HepG2 (cell line): Measurements from ENCODE around the gene CNTFR. TPM values are rescaled to one million over a fixed set of nuclear protein-coding genes. Genes with fewer than 3 reads are reported as not detected.

ENCODE experiments used
- AGO1 ChIP-seq: fragments of 200-400 bp; formaldehyde crosslinking; IDR thresholded peaks from 2 replicates; pipeline ENCODE4 v1.6.1; 2017; ENCODE audit warnings: mild to moderate bottlenecking, low read depth, low read length, moderate library complexity; ENCODE audit not compliant: poor library complexity, severe bottlenecking
- ARNTL ChIP-seq: sonication (generic); formaldehyde crosslinking; IDR thresholded peaks from 2 replicates; pipeline ENCODE4 v1.4.0; 2020; ENCODE audit warnings: mild to moderate bottlenecking, missing genetic modification reagents
- CREB1 ChIP-seq, 2 experiments: fragments of 450-650 bp in 1 of 2; IDR thresholded peaks; 2 replicates each; pipeline ENCODE4 v1.6.1; 2016 to 2017; ENCODE audit warnings: control low read depth in 1 of 2, mild to moderate bottlenecking in 1 of 2, missing compliant biosample characterization in 1 of 2, missing genetic modification characterization in 1 of 2
- ETV5 ChIP-seq: IDR thresholded peaks from 2 replicates; pipeline ENCODE4 v1.6.1; 2018; ENCODE audit warnings: missing biosample characterization, missing genetic modification reagents, inconsistent platforms, borderline replicate concordance
- HHEX ChIP-seq: IDR thresholded peaks from 2 replicates; pipeline ENCODE4 v1.6.1; 2016; ENCODE audit warnings: control low read depth
- HOXD1 ChIP-seq: sonication (generic); formaldehyde crosslinking; IDR thresholded peaks from 2 replicates; pipeline ENCODE4 v1.5.0; 2020; ENCODE audit warnings: missing genetic modification reagents
- KDM5A ChIP-seq: fragments of 200-600 bp; sonication (generic); IDR thresholded peaks from 2 replicates; pipeline ENCODE4 v1.7.0; 2018; ENCODE audit warnings: antibody characterized with exemption, mild to moderate bottlenecking, low read length, borderline replicate concordance
- KLF12 ChIP-seq: sonication (generic); formaldehyde crosslinking; IDR thresholded peaks from 2 replicates; pipeline ENCODE4 v1.4.0; 2020; ENCODE audit warnings: missing genetic modification reagents, borderline replicate concordance
- MIER3 ChIP-seq: IDR thresholded peaks from 2 replicates; pipeline ENCODE4 v1.6.1; 2016; ENCODE audit warnings: missing compliant biosample characterization, borderline replicate concordance
- NFATC3 ChIP-seq: sonication (generic); formaldehyde crosslinking; IDR thresholded peaks from 2 replicates; pipeline ENCODE4 v1.5.1; 2020; ENCODE audit warnings: mild to moderate bottlenecking, missing genetic modification reagents
- NFYC ChIP-seq: IDR thresholded peaks from 2 replicates; pipeline ENCODE4 v1.6.1; 2016; ENCODE audit warnings: missing genetic modification reagents, missing compliant biosample characterization
- POLR2A ChIP-seq, 2 experiments: IDR thresholded peaks; 2 replicates each; pipeline ENCODE4 v1.6.1; 2011; ENCODE audit warnings: low read depth in 2 of 2, low read length in 2 of 2, mild to moderate bottlenecking in 1 of 2, moderate library complexity in 1 of 2; ENCODE audit not compliant: insufficient read depth in 1 of 2
- PREB ChIP-seq: sonication (generic); formaldehyde crosslinking; IDR thresholded peaks from 2 replicates; pipeline ENCODE4 v1.4.0; 2020; ENCODE audit warnings: missing genetic modification reagents
- RFX1 ChIP-seq: fragments of 450-650 bp; IDR thresholded peaks from 2 replicates; pipeline ENCODE4 v1.6.1; 2017
- SIN3A ChIP-seq: IDR thresholded peaks from 2 replicates; pipeline ENCODE4 v1.6.1; 2011; ENCODE audit warnings: low read depth, mild to moderate bottlenecking, control low read depth, low read length, borderline replicate concordance
- SOX6 ChIP-seq, 2 experiments: fragments of 450-650 bp in 1 of 2; sonication (generic) in 1 of 2; formaldehyde crosslinking in 1 of 2; IDR thresholded peaks; 2 replicates each; pipeline versions ENCODE4 v1.4.0 to v1.6.1; 2017 to 2020; ENCODE audit warnings: antibody characterized with exemption in 1 of 2, mild to moderate bottlenecking in 1 of 2, missing genetic modification reagents in 1 of 2
- SRSF1 ChIP-seq: fragments of 200-400 bp; formaldehyde crosslinking; optimal IDR thresholded peaks from 2 replicates; pipeline ENCODE3; 2017; ENCODE audit warnings: mild to moderate bottlenecking, low read depth, low read length, moderate library complexity
- ZFP36L2 ChIP-seq: sonication (generic); formaldehyde crosslinking; IDR thresholded peaks from 2 replicates; pipeline ENCODE4 v1.4.0; 2020; ENCODE audit warnings: missing genetic modification reagents
- ZFY ChIP-seq: sonication (generic); formaldehyde crosslinking; IDR thresholded peaks from 2 replicates; pipeline ENCODE4 v1.4.0; 2020; ENCODE audit warnings: missing genetic modification reagents
- ZNF143 ChIP-seq: sonication (generic); formaldehyde crosslinking; IDR thresholded peaks from 2 replicates; pipeline ENCODE4 v1.4.0; 2020; ENCODE audit warnings: missing genetic modification reagents
- ZNF180 ChIP-seq: sonication (generic); formaldehyde crosslinking; IDR thresholded peaks from 2 replicates; pipeline ENCODE4 v1.4.0; 2020; ENCODE audit warnings: low read depth, missing genetic modification reagents, borderline replicate concordance
- ZNF234 ChIP-seq: sonication (generic); formaldehyde crosslinking; conservative IDR thresholded peaks from 2 replicates; pipeline ENCODE4 v1.5.1; 2020; ENCODE audit warnings: mild to moderate bottlenecking, missing genetic modification reagents
- ZNF432 ChIP-seq: sonication (generic); formaldehyde crosslinking; IDR thresholded peaks from 2 replicates; pipeline ENCODE4 v1.5.0; 2020; ENCODE audit warnings: missing genetic modification reagents, mild to moderate bottlenecking, borderline replicate concordance
- ZNF501 ChIP-seq: sonication (generic); formaldehyde crosslinking; IDR thresholded peaks from 2 replicates; pipeline ENCODE4 v1.5.1; 2020; ENCODE audit warnings: mild to moderate bottlenecking, moderate library complexity, missing genetic modification reagents
- ZNF562 ChIP-seq: sonication (generic); formaldehyde crosslinking; IDR thresholded peaks from 2 replicates; pipeline ENCODE4 v1.8.0; 2022; ENCODE audit warnings: missing genetic modification reagents, borderline replicate concordance
- polyA plus RNA-seq, 8 experiments: library from polyadenylated mRNA; depleted of rRNA in 3 of 8; stranded (reverse) in 7 of 8; unstranded in 1 of 8; fragments of >200 nt; fragmentation: Illumina TruSeq in 4 of 8; extraction: Trizol in 4 of 8; gene quantifications; 2 replicates each; pipeline versions ENCODE4 v1.2.1 to v1.2.3, GENCODE V29; 2011 to 2016; ENCODE audit warnings: low read depth in 4 of 8, missing spikeins in 1 of 8, mixed read lengths in 1 of 8; ENCODE audit not compliant: insufficient read depth in 1 of 8
- total RNA-seq, 5 experiments: library from RNA; depleted of rRNA; stranded (reverse); fragments of >200 nt; fragmentation: Illumina TruSeq; extraction: Trizol; gene quantifications; 2 replicates each; pipeline ENCODE4 v1.2.3, GENCODE V29; 2016; ENCODE audit warnings: low read depth in 1 of 5
- TF ChIP-seq, protein P1 (sequence below): sonication (generic); formaldehyde crosslinking; IDR thresholded peaks from 2 replicates; pipeline ENCODE4 v1.4.0; 2020; ENCODE audit warnings: missing genetic modification reagents
- TF ChIP-seq, protein P2 (sequence below): sonication (generic); formaldehyde crosslinking; IDR thresholded peaks from 2 replicates; pipeline ENCODE4 v1.4.0; 2020; ENCODE audit warnings: missing genetic modification reagents

CNTFR gene
- total and polyA plus RNA-seq, 2 of the 13 experiments (the other 11 are each of a cell fraction or from before 2014, with no cell fraction given), result not detected

DNA sequence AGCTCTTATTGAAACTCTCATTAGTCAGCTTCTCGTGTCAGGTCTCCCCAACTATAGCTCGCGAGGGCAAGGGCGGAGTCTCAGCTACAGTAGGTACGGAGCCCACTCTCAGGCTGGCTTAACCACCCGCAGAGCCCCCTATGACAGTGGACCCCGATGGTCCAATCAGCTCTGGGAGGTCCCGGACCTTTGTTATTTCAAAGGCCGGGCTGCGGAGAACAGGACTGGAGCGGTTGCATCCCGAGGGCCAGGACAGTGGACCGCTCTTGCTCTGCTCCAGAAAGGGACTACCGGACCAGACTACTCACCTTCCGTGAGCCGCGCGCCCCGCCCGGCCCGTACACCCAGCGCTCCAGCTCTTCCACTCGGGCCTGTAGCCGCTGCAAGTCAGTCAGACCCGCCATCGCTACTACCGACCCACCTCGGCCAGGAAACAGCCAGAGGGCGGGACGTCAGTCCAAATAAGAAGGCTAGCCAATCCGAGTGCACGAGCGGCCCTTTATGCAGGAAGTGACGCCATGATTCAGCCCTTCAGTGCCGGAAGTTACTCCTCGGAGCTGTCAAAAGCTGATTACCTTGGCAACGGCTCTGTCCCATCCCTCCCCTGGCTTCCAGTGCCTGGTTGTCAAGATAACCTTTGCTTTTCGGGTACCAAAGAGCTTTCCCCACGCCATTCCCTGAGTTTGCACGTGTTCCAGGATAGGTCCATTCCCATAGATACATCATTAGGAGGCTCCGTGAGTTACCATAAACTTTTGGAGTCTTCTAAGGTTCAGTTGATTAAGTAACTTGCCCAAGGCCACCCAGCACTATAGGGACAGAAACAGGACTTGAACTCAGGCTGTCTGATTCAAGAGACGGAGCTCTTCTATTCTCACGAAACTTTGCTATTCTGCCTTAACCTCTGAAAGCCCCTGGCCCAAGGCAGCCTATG lies 30.8 kb upstream of the CNTFR start, which contains the start of gene DCTN3 (continued):
- no peak for TF ChIP-seq AGO1
- no peak for TF ChIP-seq ZNF432
- TF ChIP-seq ZNF562 (CRISPR knock-in tag), result no peak
- peak; percentile 70 for TF ChIP-seq SRSF1
- no peak for TF ChIP-seq PREB (CRISPR knock-in tag)
- peak; percentile 52; the same call in 1 of the 2 replicates for TF ChIP-seq MIER3 (CRISPR knock-in tag)
- TF ChIP-seq ETV5 (CRISPR knock-in tag), result no peak; the same call in 1 of the 2 replicates
- TF ChIP-seq NFATC3 (CRISPR knock-in tag), result no peak
- no peak for TF ChIP-seq ZFP36L2
- TF ChIP-seq ZNF234 (CRISPR knock-in tag), result no peak
- TF ChIP-seq ZFY, result peak; percentile 75; the same call in 1 of the 2 replicates
- TF ChIP-seq ARNTL (CRISPR knock-in tag), result no peak
- 0 out of 2 replicates have a peak, but pooled peaks have one; percentile 13 for TF ChIP-seq ZNF180 (CRISPR knock-in tag)
- TF ChIP-seq KLF12 (CRISPR knock-in tag), result no peak
- peak; percentile 87 for TF ChIP-seq CREB1 (IDR thresholded peaks at IDR 0.05)
- TF ChIP-seq CREB1 (CRISPR knock-in tag; IDR thresholded peaks at IDR 0.05), result peak; percentile 97
- peak; percentile 88 for TF ChIP-seq NFYC (CRISPR knock-in tag)
- TF ChIP-seq, protein P1, sequence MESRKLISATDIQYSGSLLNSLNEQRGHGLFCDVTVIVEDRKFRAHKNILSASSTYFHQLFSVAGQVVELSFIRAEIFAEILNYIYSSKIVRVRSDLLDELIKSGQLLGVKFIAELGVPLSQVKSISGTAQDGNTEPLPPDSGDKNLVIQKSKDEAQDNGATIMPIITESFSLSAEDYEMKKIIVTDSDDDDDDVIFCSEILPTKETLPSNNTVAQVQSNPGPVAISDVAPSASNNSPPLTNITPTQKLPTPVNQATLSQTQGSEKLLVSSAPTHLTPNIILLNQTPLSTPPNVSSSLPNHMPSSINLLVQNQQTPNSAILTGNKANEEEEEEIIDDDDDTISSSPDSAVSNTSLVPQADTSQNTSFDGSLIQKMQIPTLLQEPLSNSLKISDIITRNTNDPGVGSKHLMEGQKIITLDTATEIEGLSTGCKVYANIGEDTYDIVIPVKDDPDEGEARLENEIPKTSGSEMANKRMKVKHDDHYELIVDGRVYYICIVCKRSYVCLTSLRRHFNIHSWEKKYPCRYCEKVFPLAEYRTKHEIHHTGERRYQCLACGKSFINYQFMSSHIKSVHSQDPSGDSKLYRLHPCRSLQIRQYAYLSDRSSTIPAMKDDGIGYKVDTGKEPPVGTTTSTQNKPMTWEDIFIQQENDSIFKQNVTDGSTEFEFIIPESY (CRISPR knock-in tag), result no peak
- TF ChIP-seq SIN3A, result peak; percentile 93
- TF ChIP-seq ZNF143 (CRISPR knock-in tag), result peak; percentile 13; the same call in 1 of the 2 replicates
- peak; percentile 49 to 57 for TF ChIP-seq POLR2A (IDR thresholded peaks at IDR 0.05; ENCODE audit: insufficient read depth in 1 of 2, low read depth in 2 of 2, low read length in 2 of 2)
- no peak for TF ChIP-seq HOXD1 (CRISPR knock-in tag)
- no peak for TF ChIP-seq SOX6 (IDR thresholded peaks at IDR 0.05)
- 0 out of 2 replicates have a peak, but pooled peaks have one; percentile 40 for TF ChIP-seq SOX6 (CRISPR knock-in tag; IDR thresholded peaks at IDR 0.05)
- 0 out of 2 replicates have a peak, but pooled peaks have one; percentile 51 for TF ChIP-seq HHEX (CRISPR knock-in tag)
- TF ChIP-seq ZNF501, result peak; percentile 53
- peak; percentile 75 for TF ChIP-seq KDM5A
- TF ChIP-seq, protein P2, sequence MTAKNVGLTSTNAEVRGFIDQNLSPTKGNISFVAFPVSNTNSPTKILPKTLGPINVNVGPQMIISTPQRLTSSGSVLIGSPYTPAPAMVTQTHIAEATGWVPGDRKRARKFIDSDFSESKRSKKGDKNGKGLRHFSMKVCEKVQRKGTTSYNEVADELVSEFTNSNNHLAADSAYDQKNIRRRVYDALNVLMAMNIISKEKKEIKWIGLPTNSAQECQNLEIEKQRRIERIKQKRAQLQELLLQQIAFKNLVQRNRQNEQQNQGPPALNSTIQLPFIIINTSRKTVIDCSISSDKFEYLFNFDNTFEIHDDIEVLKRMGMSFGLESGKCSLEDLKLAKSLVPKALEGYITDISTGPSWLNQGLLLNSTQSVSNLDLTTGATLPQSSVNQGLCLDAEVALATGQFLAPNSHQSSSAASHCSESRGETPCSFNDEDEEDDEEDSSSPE (CRISPR knock-in tag), result peak; percentile 61
- TF ChIP-seq RFX1, result peak; percentile 64; the same call in 1 of the 2 replicates
